Keratinocyte (primary cell): Measurements from ENCODE around the gene PRKAG1. TPM values are rescaled to one million over a fixed set of nuclear protein-coding genes. Genes with fewer than 3 reads are reported as not detected.
A peak's percentile ranks its signal among the peaks of the same experiment; 100 is the strongest.

Source experiments
- DNase-seq: peaks from one replicate; pipeline ENCODE4 v3.0.0-alpha.2; 2011; ENCODE audit warnings: low read depth, missing footprints, low spot score
- FAIRE-seq: peaks from 2 replicates; lab custom pipeline; 2011; peaks lifted over from hg19 to GRCh38; lab: Jason Lieb, UNC
- H2AFZ ChIP-seq: 2 replicates; pipeline ENCODE4 v1.6.0; 2012; ENCODE audit warnings: low read length, control low read depth, inconsistent platforms; ENCODE audit not compliant: control insufficient read depth
- H3K27ac ChIP-seq: 2 replicates; pipeline ENCODE4 v1.5.1; 2011; ENCODE audit warnings: low read length; ENCODE audit not compliant: control insufficient read depth, insufficient read depth
- H3K27me3 ChIP-seq: 3 replicates; pipeline ENCODE4 v1.6.0; 2011; ENCODE audit warnings: low read length; ENCODE audit not compliant: control insufficient read depth, insufficient read depth; ENCODE audit errors: extremely low read depth
- H3K36me3 ChIP-seq, 2 experiments: 2 replicates in 1 of 2; 3 replicates in 1 of 2; pipeline ENCODE4 v1.5.1; 2011; ENCODE audit warnings: low read length in 2 of 2, mild to moderate bottlenecking in 1 of 2; ENCODE audit not compliant: control insufficient read depth in 2 of 2, insufficient read depth in 2 of 2; ENCODE audit errors: extremely low read depth in 1 of 2
- H3K4me1 ChIP-seq: 3 replicates; pipeline ENCODE4 v1.5.1; 2011; ENCODE audit warnings: low read length; ENCODE audit not compliant: control insufficient read depth, insufficient read depth; ENCODE audit errors: extremely low read depth
- H3K4me2 ChIP-seq: 3 replicates; pipeline ENCODE4 v1.6.0; 2011; ENCODE audit warnings: low read depth, low read length; ENCODE audit not compliant: control insufficient read depth, insufficient read depth; ENCODE audit errors: extremely low read depth
- H3K4me3 ChIP-seq, 3 experiments: fragments of 200-600 bp in 1 of 3; sonication (generic) in 1 of 3; 2 replicates in 2 of 3; 3 replicates in 1 of 3; pipeline ENCODE4 v1.5.1; 2011 to 2016; ENCODE audit warnings: low read length in 3 of 3, mild to moderate bottlenecking in 3 of 3, control low read depth in 2 of 3, inconsistent platforms in 1 of 3, low read depth in 1 of 3, mixed read lengths in 1 of 3, mixed run types in 1 of 3, moderate library complexity in 1 of 3; ENCODE audit not compliant: control insufficient read depth in 2 of 3, insufficient read depth in 2 of 3; ENCODE audit errors: extremely low read depth in 1 of 3
- H3K79me2 ChIP-seq: 2 replicates; pipeline ENCODE4 v1.6.0; 2012; ENCODE audit warnings: low read length; ENCODE audit not compliant: control insufficient read depth, insufficient read depth
- H3K9ac ChIP-seq: 3 replicates; pipeline ENCODE4 v1.6.0; 2011; ENCODE audit warnings: low read length; ENCODE audit not compliant: control insufficient read depth, insufficient read depth; ENCODE audit errors: extremely low read depth
- H3K9me1 ChIP-seq: 3 replicates; pipeline ENCODE4 v1.6.0; 2011; ENCODE audit warnings: low read length; ENCODE audit not compliant: control insufficient read depth, insufficient read depth; ENCODE audit errors: extremely low read depth
- H3K9me3 ChIP-seq: 2 replicates; pipeline ENCODE4 v1.5.1; 2012; ENCODE audit warnings: low read depth, low read length; ENCODE audit not compliant: control insufficient read depth
- H4K20me1 ChIP-seq: 3 replicates; pipeline ENCODE4 v1.6.0; 2011; ENCODE audit warnings: low read length; ENCODE audit not compliant: control insufficient read depth, insufficient read depth; ENCODE audit errors: extremely low read depth
- EZH2 ChIP-seq: IDR thresholded peaks from one replicate; pipeline ENCODE4 v1.6.1; 2012; ENCODE audit warnings: inconsistent platforms, mild to moderate bottlenecking, low read length, moderate library complexity
- dilution Hi-C: fragments of 300-500 bp; cut with MboI; formaldehyde crosslinking; loops from one replicate; pipeline ENCODE4 v1.7.0; 2020; ENCODE audit warnings: low sequenced_read_pairs; ENCODE audit not compliant: extremely low pct_ligation_motif_present
- polyA plus RNA-seq, 5 experiments: library from polyadenylated mRNA; depleted of rRNA in 3 of 5; stranded (reverse) in 3 of 5; stranded (forward) in 1 of 5; unstranded in 1 of 5; fragments of >200 nt; gene quantifications; 1 replicate in 1 of 5; 2 replicates in 3 of 5; 3 replicates in 1 of 5; pipeline versions ENCODE4 v1.2.1 to v1.2.3, GENCODE V29; 2011 to 2012; ENCODE audit warnings: missing spikeins in 2 of 5, low read depth in 1 of 5, low replicate concordance in 1 of 5
- TF ChIP-seq, protein P1 (sequence below), 3 experiments: IDR thresholded peaks in 1 of 3; conservative IDR thresholded peaks in 1 of 3; optimal IDR thresholded peaks in 1 of 3; 2 replicates in 2 of 3; 3 replicates in 1 of 3; pipeline versions ENCODE3 to v1.5.1; 2011; ENCODE audit warnings: low read length in 3 of 3, mild to moderate bottlenecking in 3 of 3, moderate library complexity in 2 of 3, control low read depth in 1 of 3, inconsistent platforms in 1 of 3; ENCODE audit not compliant: insufficient read depth in 2 of 3; ENCODE audit errors: extremely low read depth in 1 of 3

The PRKAG1 gene
- polyA plus RNA-seq, 1 donor (not counting 4 experiments of a cell fraction or from before 2014, with no cell fraction given): 125 TPM

DNA sequence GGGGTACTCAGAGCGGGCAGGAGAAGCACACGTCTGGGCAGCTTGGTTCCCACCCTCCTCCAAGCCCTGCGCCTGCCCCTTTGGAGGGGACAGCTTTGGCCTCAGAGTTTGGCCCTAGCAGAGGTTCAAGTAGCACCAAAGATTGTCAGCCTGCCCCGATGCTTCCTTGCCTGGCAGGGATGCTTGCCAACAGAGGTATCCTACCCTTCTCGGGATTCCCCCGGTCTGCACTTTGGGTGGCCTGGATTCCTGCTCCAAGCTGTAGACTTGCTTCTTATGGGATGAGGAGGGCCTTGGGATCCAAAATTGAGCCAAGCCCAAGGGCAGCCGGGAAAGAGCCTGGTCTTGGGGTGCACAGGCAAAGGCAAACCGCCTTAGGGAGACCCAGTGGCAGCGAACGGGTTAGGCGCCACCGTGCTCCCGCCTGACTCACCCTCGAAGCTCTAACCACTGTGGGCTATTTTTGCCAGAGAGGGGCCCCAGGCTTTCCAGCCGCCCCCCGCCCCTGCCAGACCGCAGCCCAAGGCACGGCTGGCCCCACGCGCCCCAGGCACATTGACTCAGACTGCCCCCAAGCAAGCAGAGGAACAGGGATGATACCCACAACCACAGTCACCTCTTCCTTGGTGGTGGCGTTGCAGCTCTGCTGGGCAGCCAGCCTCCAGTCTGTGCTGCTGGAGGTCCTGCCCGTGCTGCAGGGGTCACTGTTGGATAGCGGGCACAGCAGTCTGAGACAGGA lies 46.2 kb downstream of the PRKAG1 start:
- H3K27me3 ChIP-seq: peaks cover 53% of the 10 kb centered on the region
- H3K4me3 ChIP-seq: peak overlapping the region in 1 of 3 experiments; percentile 57
- H3K27ac ChIP-seq: no peak overlapping the region
- no peaks in the 10 kb centered on the region for H4K20me1 ChIP-seq
- H3K36me3 ChIP-seq: no peaks in the 10 kb centered on the region
- no peak for DNase-seq
- no peak for FAIRE-seq
- dilution Hi-C loops: no loop called here
- peak overlapping the region; percentile 82 for H3K4me2 ChIP-seq
- TF ChIP-seq EZH2: no peak
- TF ChIP-seq, protein P1, sequence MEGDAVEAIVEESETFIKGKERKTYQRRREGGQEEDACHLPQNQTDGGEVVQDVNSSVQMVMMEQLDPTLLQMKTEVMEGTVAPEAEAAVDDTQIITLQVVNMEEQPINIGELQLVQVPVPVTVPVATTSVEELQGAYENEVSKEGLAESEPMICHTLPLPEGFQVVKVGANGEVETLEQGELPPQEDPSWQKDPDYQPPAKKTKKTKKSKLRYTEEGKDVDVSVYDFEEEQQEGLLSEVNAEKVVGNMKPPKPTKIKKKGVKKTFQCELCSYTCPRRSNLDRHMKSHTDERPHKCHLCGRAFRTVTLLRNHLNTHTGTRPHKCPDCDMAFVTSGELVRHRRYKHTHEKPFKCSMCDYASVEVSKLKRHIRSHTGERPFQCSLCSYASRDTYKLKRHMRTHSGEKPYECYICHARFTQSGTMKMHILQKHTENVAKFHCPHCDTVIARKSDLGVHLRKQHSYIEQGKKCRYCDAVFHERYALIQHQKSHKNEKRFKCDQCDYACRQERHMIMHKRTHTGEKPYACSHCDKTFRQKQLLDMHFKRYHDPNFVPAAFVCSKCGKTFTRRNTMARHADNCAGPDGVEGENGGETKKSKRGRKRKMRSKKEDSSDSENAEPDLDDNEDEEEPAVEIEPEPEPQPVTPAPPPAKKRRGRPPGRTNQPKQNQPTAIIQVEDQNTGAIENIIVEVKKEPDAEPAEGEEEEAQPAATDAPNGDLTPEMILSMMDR (optimal IDR thresholded peaks at IDR 0.05 in 1 of 3, IDR thresholded peaks at IDR 0.05 in 1 of 3, conservative IDR thresholded peaks at IDR 0.05 in 1 of 3; ENCODE audit: extremely low read depth in 1 of 3, insufficient read depth in 2 of 3, low read length in 3 of 3): peak in 1 of 3 experiments; percentile 26
- no peaks in the 10 kb centered on the region for H3K9me3 ChIP-seq
- no peaks in the 10 kb centered on the region for H3K79me2 ChIP-seq
- no peaks in the 10 kb centered on the region for H3K9me1 ChIP-seq
- H3K4me1 ChIP-seq: peaks cover 28% of the 10 kb centered on the region
- no peak overlapping the region for H3K9ac ChIP-seq
- no peak overlapping the region for H2AFZ ChIP-seq

GRCh38 chr12:48970702-48971334 lies 47.8 kb downstream of the PRKAG1 start:
- no peaks in the 10 kb centered on the region for H3K9me3 ChIP-seq
- dilution Hi-C loops: no loop called here
- H3K79me2 ChIP-seq: no peaks in the 10 kb centered on the region
- H3K4me1 ChIP-seq: peaks cover 28% of the 10 kb centered on the region
- H4K20me1 ChIP-seq: no peaks in the 10 kb centered on the region
- no peak overlapping the region for H3K9ac ChIP-seq
- H3K4me3 ChIP-seq: peak overlapping the region in 2 of 3 experiments; percentile 51 to 57
- DNase-seq: no peak
- no peak for FAIRE-seq
- H3K27me3 ChIP-seq: peaks cover 49% of the 10 kb centered on the region
- H3K27ac ChIP-seq: no peak overlapping the region
- TF ChIP-seq, protein P1 (optimal IDR thresholded peaks at IDR 0.05 in 1 of 3, IDR thresholded peaks at IDR 0.05 in 1 of 3, conservative IDR thresholded peaks at IDR 0.05 in 1 of 3; ENCODE audit: extremely low read depth in 1 of 3, insufficient read depth in 2 of 3, low read length in 3 of 3): no peak
- peak; percentile 68 for TF ChIP-seq EZH2
- no peaks in the 10 kb centered on the region for H3K36me3 ChIP-seq
- H3K9me1 ChIP-seq: no peaks in the 10 kb centered on the region
- peak overlapping the region; percentile 83 for H2AFZ ChIP-seq
- H3K4me2 ChIP-seq: peak overlapping the region; percentile 82
